Thyroid gland (tissue), 4 donors: ENCODE measurements around the gene CEP170.

Source experiments
- CTCF ChIP-seq, 6 experiments: fragments of 200-600 bp in 3 of 6; fragments of 450-650 bp in 3 of 6; sonication (generic) in 3 of 6; IDR thresholded peaks; one replicate each; pipeline ENCODE4 v1.5.1; 2016 to 2019; ENCODE audit warnings: antibody characterized with exemption in 6 of 6, mild to moderate bottlenecking in 2 of 6, inconsistent platforms in 1 of 6, moderate library complexity in 1 of 6
- POLR2A ChIP-seq, 2 donors: fragments of 450-650 bp; IDR thresholded peaks; one replicate each; pipeline ENCODE4 v1.6.1; 2017; ENCODE audit warnings: antibody characterized with exemption in 2 of 2, mild to moderate bottlenecking in 2 of 2, moderate library complexity in 1 of 2

DNA sequence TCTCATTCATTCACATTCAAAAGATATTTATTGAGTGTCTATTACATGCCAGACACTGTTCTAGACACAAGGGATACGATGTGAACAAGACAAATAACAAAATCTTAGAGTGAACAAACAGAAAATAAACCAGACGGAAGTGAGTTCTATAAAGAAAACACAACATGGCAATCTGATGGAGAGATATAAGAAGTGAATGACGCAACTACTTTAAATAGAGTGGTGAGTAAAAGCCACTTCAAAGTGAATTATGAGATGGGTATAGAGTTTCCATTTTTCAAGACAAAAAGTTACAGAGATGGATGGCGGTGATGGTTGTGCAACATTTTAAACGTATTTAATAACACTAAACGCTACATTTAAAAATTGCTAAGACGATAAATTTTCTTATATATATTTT, 75.4 kb downstream of the CEP170 start:
- no peak for TF ChIP-seq POLR2A (IDR thresholded peaks at IDR 0.05)
- TF ChIP-seq CTCF (IDR thresholded peaks at IDR 0.05): no peak
